ENCODE measurements around the gene EPS15.
A peak's percentile ranks its signal among the peaks of the same experiment; 100 is the strongest.

The EPS15 gene

GRCh38 chr1:51423073-51423821 is 95.8 kb downstream of the EPS15 start:
- CTCF ChIA-PET, result interaction anchor here (0.6 kb wide), 1 partner anchor 199 kb away, joined by 3 read pairs; no protein-coding TSS in a partner anchor
- no peaks in the 10 kb centered on the region for H3K9me3 ChIP-seq (ENCODE audit: control insufficient read depth, insufficient read depth, low read depth, low read length)
- POLR2A ChIA-PET, result interaction anchor here (1.1 kb wide), 1 partner anchor 96 kb away, joined by 3 read pairs; the partner anchor contains the start of gene EPS15
- H3K4me3 ChIP-seq (ENCODE audit: low read depth, low read length), result no peak overlapping the region
- TF ChIP-seq SCRT2 (tag by site-specific recombination; IDR thresholded peaks at IDR 0.05), result no peak
- TF ChIP-seq ZNF169 (tag by site-specific recombination; IDR thresholded peaks at IDR 0.05), result no peak
- no peak for TF ChIP-seq ZNF175 (tag by site-specific recombination; IDR thresholded peaks at IDR 0.05)
- no peak for TF ChIP-seq ZNF274 (IDR thresholded peaks at IDR 0.05; ENCODE audit: low read length)
- no peak for TF ChIP-seq ZNF274 (tag by site-specific recombination; IDR thresholded peaks at IDR 0.05; ENCODE audit: borderline replicate concordance)
- TF ChIP-seq ZIC2 (tag by site-specific recombination; IDR thresholded peaks at IDR 0.05), result no peak
- TF ChIP-seq OSR2 (tag by site-specific recombination; IDR thresholded peaks at IDR 0.05), result no peak
- TF ChIP-seq BCL11B (tag by site-specific recombination; IDR thresholded peaks at IDR 0.05; ENCODE audit: low read depth), result no peak
- TF ChIP-seq ZNF404 (tag by site-specific recombination; IDR thresholded peaks at IDR 0.05), result no peak
- no peak for TF ChIP-seq ZNF510 (tag by site-specific recombination; IDR thresholded peaks at IDR 0.05; ENCODE audit: insufficient replicate concordance)
- TF ChIP-seq MEIS1 (CRISPR knock-in tag; IDR thresholded peaks at IDR 0.05; ENCODE audit: borderline replicate concordance), result no peak
- TF ChIP-seq, protein P1, sequence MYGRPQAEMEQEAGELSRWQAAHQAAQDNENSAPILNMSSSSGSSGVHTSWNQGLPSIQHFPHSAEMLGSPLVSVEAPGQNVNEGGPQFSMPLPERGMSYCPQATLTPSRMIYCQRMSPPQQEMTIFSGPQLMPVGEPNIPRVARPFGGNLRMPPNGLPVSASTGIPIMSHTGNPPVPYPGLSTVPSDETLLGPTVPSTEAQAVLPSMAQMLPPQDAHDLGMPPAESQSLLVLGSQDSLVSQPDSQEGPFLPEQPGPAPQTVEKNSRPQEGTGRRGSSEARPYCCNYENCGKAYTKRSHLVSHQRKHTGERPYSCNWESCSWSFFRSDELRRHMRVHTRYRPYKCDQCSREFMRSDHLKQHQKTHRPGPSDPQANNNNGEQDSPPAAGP (tag by site-specific recombination; IDR thresholded peaks at IDR 0.05), result no peak
- TF ChIP-seq, protein P2, sequence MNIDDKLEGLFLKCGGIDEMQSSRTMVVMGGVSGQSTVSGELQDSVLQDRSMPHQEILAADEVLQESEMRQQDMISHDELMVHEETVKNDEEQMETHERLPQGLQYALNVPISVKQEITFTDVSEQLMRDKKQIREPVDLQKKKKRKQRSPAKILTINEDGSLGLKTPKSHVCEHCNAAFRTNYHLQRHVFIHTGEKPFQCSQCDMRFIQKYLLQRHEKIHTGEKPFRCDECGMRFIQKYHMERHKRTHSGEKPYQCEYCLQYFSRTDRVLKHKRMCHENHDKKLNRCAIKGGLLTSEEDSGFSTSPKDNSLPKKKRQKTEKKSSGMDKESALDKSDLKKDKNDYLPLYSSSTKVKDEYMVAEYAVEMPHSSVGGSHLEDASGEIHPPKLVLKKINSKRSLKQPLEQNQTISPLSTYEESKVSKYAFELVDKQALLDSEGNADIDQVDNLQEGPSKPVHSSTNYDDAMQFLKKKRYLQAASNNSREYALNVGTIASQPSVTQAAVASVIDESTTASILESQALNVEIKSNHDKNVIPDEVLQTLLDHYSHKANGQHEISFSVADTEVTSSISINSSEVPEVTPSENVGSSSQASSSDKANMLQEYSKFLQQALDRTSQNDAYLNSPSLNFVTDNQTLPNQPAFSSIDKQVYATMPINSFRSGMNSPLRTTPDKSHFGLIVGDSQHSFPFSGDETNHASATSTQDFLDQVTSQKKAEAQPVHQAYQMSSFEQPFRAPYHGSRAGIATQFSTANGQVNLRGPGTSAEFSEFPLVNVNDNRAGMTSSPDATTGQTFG (tag by site-specific recombination; IDR thresholded peaks at IDR 0.05; ENCODE audit: borderline replicate concordance), result no peak
- no peak for TF ChIP-seq ZNF248 (tag by site-specific recombination; IDR thresholded peaks at IDR 0.05)
- no peak for TF ChIP-seq SALL2 (tag by site-specific recombination; IDR thresholded peaks at IDR 0.05; ENCODE audit: borderline replicate concordance)
- no peak for TF ChIP-seq ZNF677 (tag by site-specific recombination; IDR thresholded peaks at IDR 0.05)
- peaks cover 0 to 22% of the 10 kb centered on the region in 2 experiments; a peak in 1 of 3 replicates for H3K36me3 ChIP-seq (ENCODE audit: control insufficient read depth in 2 of 2, insufficient read depth in 1 of 2, low read length in 2 of 2)
- 0 out of 2 replicates have a peak, but pooled peaks cover 4% of the 10 kb centered on the region for H3K4me1 ChIP-seq (ENCODE audit: control insufficient read depth, insufficient read depth, low read length)
- H3K27ac ChIP-seq (ENCODE audit: extremely low read depth, low read depth, low read length), result no peak overlapping the region

GRCh38 chr1:51422367-51423072 is 96.5 kb downstream of the EPS15 start:
- no peak overlapping the region for H3K4me3 ChIP-seq (ENCODE audit: low read depth, low read length)
- no peaks in the 10 kb centered on the region for H3K9me3 ChIP-seq (ENCODE audit: control insufficient read depth, insufficient read depth, low read depth, low read length)
- no peak overlapping the region for H3K27ac ChIP-seq (ENCODE audit: extremely low read depth, low read depth, low read length)
- ChIA-PET CTCF (interaction anchor here (0.6 kb wide), 2 partner anchors 198 to 208 kb away, joined by 3 to 4 read pairs; no protein-coding TSS in a partner anchor), POLR2A (interaction anchor here (0.6 kb wide), 1 partner anchor 309 kb away, joined by 4 read pairs; no protein-coding TSS in a partner anchor)
- 0 out of 2 replicates have a peak, but pooled peaks have one; percentile 15 for TF ChIP-seq ZNF335 (tag by site-specific recombination; conservative IDR thresholded peaks at IDR 0.05)
- peak; percentile 85; the same call in 1 of the 2 replicates for TF ChIP-seq MYNN (tag by site-specific recombination; IDR thresholded peaks at IDR 0.05; ENCODE audit: borderline replicate concordance)
- TF ChIP-seq ZNF768 (tag by site-specific recombination; IDR thresholded peaks at IDR 0.05), result no peak
- 0 out of 2 replicates have a peak, but pooled peaks cover 4% of the 10 kb centered on the region for H3K4me1 ChIP-seq (ENCODE audit: control insufficient read depth, insufficient read depth, low read length)
- H3K36me3 ChIP-seq (ENCODE audit: control insufficient read depth in 2 of 2, insufficient read depth in 1 of 2, low read length in 2 of 2), result peaks cover 0 to 24% of the 10 kb centered on the region in 2 experiments; a peak in 1 of 3 replicates
